OCI-LY1 (cell line): ENCODE measurements around the gene SHISAL2A.

ENCODE experiments used
- CTCF ChIP-seq: fragments of 200-600 bp; sonication (generic), shearing (Covaris generic); IDR thresholded peaks from 2 replicates; pipeline ENCODE4 v1.5.1; 2017; ENCODE audit warnings: mild to moderate bottlenecking, antibody characterized with exemption, low read length, moderate library complexity, mixed read lengths
- EZH2 ChIP-seq: fragments of 200-600 bp; sonication (generic), shearing (Covaris generic); IDR thresholded peaks from 2 replicates; pipeline ENCODE4 v1.8.0; 2017; ENCODE audit warnings: borderline replicate concordance, mixed run types, mild to moderate bottlenecking, antibody characterized with exemption, low read length, moderate library complexity, mixed read lengths

GRCh38 chr1:52631759-52632331 is 1.1 kb upstream of the SHISAL2A start:
- TF ChIP-seq CTCF (no peak), EZH2 (no peak)
